Epithelial cell of esophagus (primary cell): ENCODE measurements around the gene PPP1R12B.
"Not testable (repeated sequence)": the region's sequence is repeated elsewhere in the genome, so short reads cannot be mapped to it uniquely, and the experiment has no call there.

Experiments
- DNase-seq: peaks from one replicate; pipeline ENCODE4 v3.0.0; 2010; ENCODE audit warnings: low read depth
- H3K4me3 ChIP-seq: 2 replicates; pipeline ENCODE4 v1.5.1; 2011; ENCODE audit warnings: mild to moderate bottlenecking, low read length, control low read depth
- TF ChIP-seq, protein P1 (sequence below): IDR thresholded peaks from 2 replicates; pipeline ENCODE4 v1.5.1; 2011; ENCODE audit warnings: low read depth, mild to moderate bottlenecking, low read length, control low read depth, inconsistent platforms; ENCODE audit not compliant: insufficient read depth; ENCODE audit errors: missing control alignments

PPP1R12B gene

DNA sequence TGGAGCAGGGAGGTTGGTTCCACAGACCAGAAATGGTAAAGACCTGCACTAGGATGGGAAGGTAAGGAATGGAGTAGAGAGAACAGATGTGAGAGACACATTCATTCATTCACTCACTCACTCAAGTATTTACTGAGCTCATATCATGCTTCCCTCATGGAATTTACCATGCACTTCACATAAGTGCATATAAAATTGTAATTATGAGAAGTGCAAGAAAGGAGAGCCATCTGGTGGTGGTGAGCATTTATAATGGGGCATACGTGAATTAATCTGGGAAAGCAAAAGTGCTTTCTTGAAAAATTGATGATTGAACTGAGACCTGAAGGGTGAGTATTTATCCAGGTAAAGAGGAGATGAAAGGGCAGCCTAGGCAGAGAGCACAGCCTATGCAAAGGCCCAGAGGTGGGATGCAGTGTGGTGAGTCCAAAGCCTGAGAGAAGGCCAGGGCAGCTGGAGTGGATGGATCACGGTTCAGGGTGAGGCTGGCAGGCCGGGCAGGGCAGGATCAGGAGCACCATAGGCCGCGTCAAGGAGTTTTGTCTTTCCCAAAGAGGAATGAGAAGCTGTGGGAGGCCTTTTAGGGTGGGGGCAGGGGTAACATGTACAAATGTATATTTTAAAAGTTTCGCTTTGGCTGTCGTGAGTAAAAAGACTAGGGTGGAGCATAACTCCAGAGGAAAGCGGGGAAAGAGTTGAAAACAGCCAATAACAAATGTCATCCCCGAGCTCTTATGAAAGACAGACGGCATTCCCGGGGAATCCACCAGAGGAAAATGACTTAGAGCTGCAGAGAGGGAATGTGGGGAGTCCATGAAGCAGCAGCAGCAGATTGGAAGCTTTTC, 266.1 kb downstream of the PPP1R12B start:
- peak; percentile 10 for DNase-seq
- TF ChIP-seq, protein P1, sequence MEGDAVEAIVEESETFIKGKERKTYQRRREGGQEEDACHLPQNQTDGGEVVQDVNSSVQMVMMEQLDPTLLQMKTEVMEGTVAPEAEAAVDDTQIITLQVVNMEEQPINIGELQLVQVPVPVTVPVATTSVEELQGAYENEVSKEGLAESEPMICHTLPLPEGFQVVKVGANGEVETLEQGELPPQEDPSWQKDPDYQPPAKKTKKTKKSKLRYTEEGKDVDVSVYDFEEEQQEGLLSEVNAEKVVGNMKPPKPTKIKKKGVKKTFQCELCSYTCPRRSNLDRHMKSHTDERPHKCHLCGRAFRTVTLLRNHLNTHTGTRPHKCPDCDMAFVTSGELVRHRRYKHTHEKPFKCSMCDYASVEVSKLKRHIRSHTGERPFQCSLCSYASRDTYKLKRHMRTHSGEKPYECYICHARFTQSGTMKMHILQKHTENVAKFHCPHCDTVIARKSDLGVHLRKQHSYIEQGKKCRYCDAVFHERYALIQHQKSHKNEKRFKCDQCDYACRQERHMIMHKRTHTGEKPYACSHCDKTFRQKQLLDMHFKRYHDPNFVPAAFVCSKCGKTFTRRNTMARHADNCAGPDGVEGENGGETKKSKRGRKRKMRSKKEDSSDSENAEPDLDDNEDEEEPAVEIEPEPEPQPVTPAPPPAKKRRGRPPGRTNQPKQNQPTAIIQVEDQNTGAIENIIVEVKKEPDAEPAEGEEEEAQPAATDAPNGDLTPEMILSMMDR: peak; percentile 29
- H3K4me3 ChIP-seq: not testable (repeated sequence)

DNA sequence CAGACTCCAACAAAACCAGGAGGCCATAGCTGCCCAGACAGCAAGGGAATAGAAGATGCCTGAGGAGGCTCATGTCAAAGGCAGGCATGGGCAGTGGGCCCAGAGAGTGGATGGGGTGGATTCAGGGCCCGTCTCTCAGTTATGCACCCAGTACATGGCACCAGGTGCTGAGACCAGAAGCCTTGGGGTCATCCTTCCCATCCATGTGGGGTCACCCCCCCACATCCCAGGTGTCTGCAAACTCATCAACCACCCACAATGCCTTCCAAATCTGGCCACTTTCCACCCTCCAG, 266.7 kb downstream of the PPP1R12B start:
- H3K4me3 ChIP-seq, DNase-seq: not testable (repeated sequence)

DNA sequence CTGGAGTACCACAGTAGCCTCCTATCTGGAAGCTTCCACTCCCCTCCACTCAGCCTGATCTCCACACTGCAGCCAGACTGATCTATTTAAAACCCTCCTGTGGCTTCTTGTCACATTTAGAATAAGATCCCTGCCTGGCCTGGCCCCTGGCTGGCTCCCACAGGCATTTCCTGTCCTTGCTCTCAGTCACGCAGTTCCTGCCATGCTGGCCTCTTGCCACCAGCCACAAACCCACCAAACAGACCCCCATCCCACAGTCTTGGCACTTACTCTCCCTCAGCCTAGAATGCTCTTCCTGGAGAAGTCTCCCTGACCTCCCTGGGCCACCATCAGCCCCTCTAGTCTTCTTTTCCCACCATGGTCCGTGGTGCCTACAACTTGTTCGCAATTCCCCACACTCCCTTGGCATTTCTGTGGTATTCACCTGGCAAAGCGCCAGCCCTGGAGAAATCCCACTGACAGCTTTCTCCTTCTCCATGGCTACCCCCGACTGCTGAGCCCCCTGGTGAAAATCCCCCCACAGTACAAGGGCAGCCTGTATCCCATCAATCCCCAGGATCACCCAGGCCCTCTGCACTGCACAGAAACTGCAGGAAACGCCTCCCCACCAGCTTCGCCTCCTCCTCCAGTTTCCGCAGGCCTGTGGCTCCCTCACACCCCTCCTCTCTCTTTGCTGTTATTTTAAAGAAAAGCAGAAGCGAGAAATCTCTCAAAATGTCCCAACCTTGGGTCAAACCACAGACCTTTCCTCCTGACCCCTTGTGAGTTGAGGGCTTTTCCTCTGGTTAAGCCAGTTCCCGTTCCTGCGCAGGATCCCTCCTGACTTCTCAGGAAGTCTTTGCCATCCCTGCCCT, 267.2 kb downstream of the PPP1R12B start:
- no peak overlapping the region for H3K4me3 ChIP-seq
- TF ChIP-seq, protein P1: no peak
- no peak for DNase-seq

DNA sequence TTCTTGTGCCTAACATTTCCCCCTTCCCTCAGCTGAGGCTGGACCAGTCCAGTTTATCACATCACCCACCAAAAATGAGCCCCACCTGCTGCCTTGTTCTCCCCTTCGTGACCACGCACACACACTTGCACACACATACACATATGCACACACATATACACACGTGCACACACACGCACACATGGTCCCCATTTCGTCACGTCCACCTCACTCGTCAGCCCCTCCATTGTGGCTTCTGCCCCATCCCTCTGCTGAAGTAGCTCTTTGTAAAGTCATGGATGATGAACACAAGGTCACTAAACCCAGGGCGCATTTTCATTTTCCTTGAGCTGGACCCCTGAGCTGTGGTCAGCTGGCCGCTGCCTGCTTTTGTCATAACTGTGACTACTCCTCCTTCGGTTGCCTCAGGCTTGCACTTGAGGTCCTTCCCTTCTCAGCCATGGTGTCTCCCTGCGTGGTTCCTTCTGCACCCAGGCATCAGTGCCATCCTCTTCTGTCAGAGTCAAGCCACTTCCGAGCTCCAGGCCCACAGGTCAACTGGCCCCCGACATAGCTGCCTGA, 267.9 kb downstream of the PPP1R12B start:
- TF ChIP-seq, protein P1: no peak
- H3K4me3 ChIP-seq: no peak overlapping the region
- DNase-seq: no peak

DNA sequence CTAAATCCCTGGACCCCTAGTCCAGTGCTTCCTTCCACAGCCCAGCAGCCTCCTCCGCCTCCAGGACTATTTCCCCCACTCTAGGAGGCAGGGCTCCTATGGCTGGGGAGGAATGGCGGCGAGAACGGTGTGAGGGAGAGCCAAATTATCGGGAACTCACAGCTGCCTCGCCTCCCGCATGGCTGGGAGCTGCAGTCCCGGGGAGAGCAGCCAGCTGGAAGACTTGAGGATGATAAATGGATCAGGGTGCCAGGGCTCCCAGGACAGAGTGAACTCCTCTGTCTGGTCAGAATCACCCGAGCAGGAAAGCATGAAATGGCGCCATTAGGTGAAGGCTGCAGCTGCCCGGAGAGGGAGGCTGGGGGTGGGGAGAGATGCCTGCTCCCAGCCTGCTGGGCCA, 270.5 kb downstream of the PPP1R12B start:
- DNase-seq, H3K4me3 ChIP-seq: not testable (repeated sequence)

DNA sequence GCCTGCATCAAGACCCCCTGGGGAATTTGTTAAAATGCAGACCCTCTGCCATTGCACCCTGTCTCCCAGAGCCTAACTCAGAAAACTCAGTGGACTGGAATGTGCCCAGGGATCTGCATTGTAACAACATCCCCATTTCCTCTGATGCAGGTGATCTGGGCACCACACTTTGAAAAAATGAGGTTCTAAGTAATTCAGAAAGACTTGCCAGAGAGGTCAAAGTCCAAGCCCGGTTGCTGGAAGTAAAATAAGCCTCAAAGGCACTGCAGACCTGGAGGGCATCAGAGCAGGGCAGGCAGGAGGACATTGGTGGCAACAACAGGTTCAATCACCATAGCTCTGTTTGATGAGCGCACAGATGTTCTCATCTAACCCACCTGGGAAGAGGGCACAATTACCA, 271.0 kb downstream of the PPP1R12B start:
- DNase-seq: no peak
- TF ChIP-seq, protein P1: no peak
- H3K4me3 ChIP-seq: no peak overlapping the region

DNA sequence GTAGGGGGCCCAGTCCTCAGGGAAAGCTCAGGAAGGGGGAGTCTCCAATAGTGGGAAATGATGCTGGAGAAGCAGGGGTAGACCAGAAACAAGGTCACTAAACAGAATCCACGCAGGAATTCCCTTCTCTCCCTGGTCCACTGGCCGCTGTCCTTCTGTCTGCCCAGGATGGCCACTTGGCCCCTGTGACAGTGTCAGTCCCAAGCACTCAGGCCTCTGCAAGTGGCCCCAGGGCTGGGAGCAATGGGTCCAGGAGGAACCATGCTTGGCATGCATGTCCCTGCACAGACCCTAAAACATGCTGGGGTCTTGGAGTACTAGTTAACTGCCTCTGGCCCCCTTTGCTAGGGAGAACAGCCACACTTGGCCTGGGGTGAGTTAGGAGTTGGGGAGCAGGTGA, 271.5 kb downstream of the PPP1R12B start:
- H3K4me3 ChIP-seq, DNase-seq: not testable (repeated sequence)

DNA sequence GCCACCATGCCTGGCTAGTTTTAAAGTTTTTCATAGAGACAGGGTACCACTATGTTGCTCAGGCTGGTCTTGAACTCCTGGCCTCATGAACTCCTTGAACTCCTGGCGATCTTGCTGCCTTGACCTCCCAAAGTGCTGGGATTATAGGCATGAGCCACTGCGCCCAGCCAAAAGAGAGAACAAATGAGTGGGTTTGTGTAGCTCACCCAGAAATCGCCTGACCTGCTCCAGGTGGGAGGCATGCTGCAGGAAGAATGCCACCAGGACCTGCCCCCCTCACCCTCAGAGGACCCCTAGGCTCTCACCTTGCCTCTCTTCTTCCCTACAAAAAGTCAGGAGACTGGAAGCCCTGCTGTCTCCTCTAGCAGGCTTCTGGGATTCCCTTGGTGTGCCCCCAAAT, 272.9 kb downstream of the PPP1R12B start:
- H3K4me3 ChIP-seq: no peak overlapping the region
- TF ChIP-seq, protein P1: no peak
- DNase-seq: no peak
